Panc1 (cell line): ENCODE measurements around the gene CNTN1. TPM values are rescaled to one million over a fixed set of nuclear protein-coding genes. Genes with fewer than 3 reads are reported as not detected.

Experiments
- ATAC-seq: fragments of 200-7000 bp; cut with Tn5 transposase; 2 replicates; pipeline ENCODE4 v1.9.1; 2020; ENCODE audit warnings: mild to moderate bottlenecking, moderate library complexity
- BruUV-seq: library from RNA; stranded (reverse); fragments of 400-500 nt; replicated peaks from 2 replicates; lab custom pipeline; 2021; lab: Mats Ljungman, UMichigan
- CTCF ChIA-PET: fragments of 300-600 bp; sonication (Branson Sonifier 250); formaldehyde crosslinking; loops from one replicate; lab custom pipeline; 2022; ENCODE audit warnings: antibody characterized with exemption; lab: Charles Lee
- POLR2A ChIA-PET: fragments of 300-600 bp; sonication (Branson Sonifier 250); formaldehyde crosslinking; loops from one replicate; lab custom pipeline; 2022; ENCODE audit warnings: antibody characterized with exemption; lab: Charles Lee
- DNase-seq: peaks from one replicate; pipeline ENCODE4 v3.0.0-alpha.2; 2010; ENCODE audit warnings: low read depth, low spot score
- H3K27ac ChIP-seq: 2 replicates; pipeline ENCODE4 v1.5.1; 2011; ENCODE audit warnings: mild to moderate bottlenecking, low read length, inconsistent platforms
- H3K27me3 ChIP-seq: fragments of 200-500 bp; sonication (Bioruptor generic); 2 replicates; pipeline ENCODE4 v1.6.0; 2014; ENCODE audit warnings: low read length, inconsistent platforms; ENCODE audit not compliant: control insufficient read depth, insufficient read depth
- H3K36me3 ChIP-seq: fragments of 200-500 bp; sonication (Bioruptor generic); 2 replicates; pipeline ENCODE4 v1.5.1; 2014; ENCODE audit warnings: inconsistent platforms, mild to moderate bottlenecking, low read length, moderate library complexity; ENCODE audit not compliant: control insufficient read depth, insufficient read depth
- H3K4me1 ChIP-seq: 2 replicates; pipeline ENCODE4 v1.5.1; 2011; ENCODE audit warnings: inconsistent platforms, mild to moderate bottlenecking, low read length, moderate library complexity; ENCODE audit not compliant: control insufficient read depth, insufficient read depth
- H3K4me3 ChIP-seq, 2 experiments: 2 replicates each; pipeline ENCODE4 v1.5.1; 2011 to 2012; ENCODE audit warnings: low read depth in 2 of 2, low read length in 2 of 2, mild to moderate bottlenecking in 2 of 2, inconsistent platforms in 1 of 2, moderate library complexity in 1 of 2
- H3K9me3 ChIP-seq: fragments of 200-500 bp; sonication (Bioruptor generic); 2 replicates; pipeline ENCODE4 v1.5.1; 2014; ENCODE audit warnings: low read depth, mild to moderate bottlenecking, inconsistent platforms, low read length, moderate library complexity; ENCODE audit not compliant: control insufficient read depth, insufficient read depth
- POLR2AphosphoS5 ChIP-seq: IDR thresholded peaks from 2 replicates; pipeline ENCODE4 v1.6.1; 2012; ENCODE audit warnings: mild to moderate bottlenecking, low read depth, low read length, moderate library complexity
- SIN3A ChIP-seq: IDR thresholded peaks from 2 replicates; pipeline ENCODE4 v1.6.1; 2012; ENCODE audit warnings: low read depth, mild to moderate bottlenecking, low read length, moderate library complexity, borderline replicate concordance; ENCODE audit not compliant: insufficient read depth
- TCF7L2 ChIP-seq: IDR thresholded peaks from 2 replicates; pipeline ENCODE4 v1.6.1; 2011; ENCODE audit warnings: mild to moderate bottlenecking, low read depth, low read length, inconsistent platforms
- in situ Hi-C: cut with HindIII; loops from 2 replicates; pipeline ENCODE4 v1.10.0; 2016; ENCODE audit warnings: low sequenced_read_pairs, low pct_unique_long_range_greater_than_20kb
- intact Hi-C: fragments of 100-400 bp; cut with micrococcal nuclease; formaldehyde crosslinking; loops from one replicate; pipeline ENCODE4 v1.10.0; 2022; ENCODE audit not compliant: unreplicated experiment
- total RNA-seq: library from RNA; stranded (reverse); gene quantifications from one replicate; pipeline ENCODE4 v1.2.1, GENCODE V29; 2021; ENCODE audit not compliant: unreplicated experiment
- TF ChIP-seq, protein P1 (sequence below): fragments of 450-650 bp; IDR thresholded peaks from 2 replicates; pipeline ENCODE4 v1.5.1; 2017; ENCODE audit warnings: mild to moderate bottlenecking
- TF ChIP-seq, protein P2 (sequence below), 2 experiments: IDR thresholded peaks; 2 replicates each; pipeline ENCODE4 v1.6.1; 2011 to 2012; ENCODE audit warnings: low read depth in 2 of 2, control low read depth in 1 of 2, low read length in 1 of 2, mild to moderate bottlenecking in 1 of 2, moderate library complexity in 1 of 2; ENCODE audit not compliant: insufficient read depth in 1 of 2

The CNTN1 gene
- total RNA-seq, 1 experiment from 2014 or later = not detected

DNA sequence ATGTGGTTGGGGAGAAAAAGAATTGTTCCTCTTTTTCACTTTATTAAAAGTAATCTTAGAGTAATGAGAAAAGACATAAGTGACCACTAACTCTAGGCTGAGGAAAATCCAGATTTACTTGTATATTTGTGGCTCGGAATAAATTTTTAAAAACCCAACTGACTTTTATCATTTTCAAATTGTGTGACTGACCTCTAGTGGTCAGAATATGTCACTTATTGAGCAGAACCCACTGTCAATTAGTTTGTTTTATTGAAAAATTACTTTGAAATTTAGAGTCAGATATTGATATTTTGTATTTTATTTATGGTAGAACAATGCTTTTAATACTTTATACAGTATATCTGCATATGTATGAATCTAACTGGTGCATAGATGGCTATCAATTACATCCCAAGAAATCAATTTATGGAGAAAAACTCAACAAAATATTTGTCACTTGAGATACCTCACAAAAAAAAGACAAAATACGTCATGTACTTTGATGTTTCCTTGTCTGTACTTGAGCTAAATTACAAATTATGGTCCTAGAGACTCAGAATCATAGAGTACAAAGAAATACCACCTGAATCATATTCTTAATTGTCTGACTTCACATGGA lies 229.4 kb downstream of the CNTN1 start:
- POLR2A ChIA-PET = no interaction called here
- no peak for DNase-seq
- no peak for ATAC-seq
- BruUV-seq = no TSS peak
- CTCF ChIA-PET = no interaction called here
- no peak overlapping the region for H3K27ac ChIP-seq
- no peaks in the 10 kb centered on the region for H3K36me3 ChIP-seq
- intact Hi-C loops = loop anchor here (1.0 to 10.0 kb wide), 3 partner anchors 299 to 769 kb away; no protein-coding TSS in a partner anchor
- H3K4me1 ChIP-seq = no peaks in the 10 kb centered on the region
- no peak overlapping the region for H3K4me3 ChIP-seq
- H3K27me3 ChIP-seq = no peaks in the 10 kb centered on the region
- TF ChIP-seq, protein P1, sequence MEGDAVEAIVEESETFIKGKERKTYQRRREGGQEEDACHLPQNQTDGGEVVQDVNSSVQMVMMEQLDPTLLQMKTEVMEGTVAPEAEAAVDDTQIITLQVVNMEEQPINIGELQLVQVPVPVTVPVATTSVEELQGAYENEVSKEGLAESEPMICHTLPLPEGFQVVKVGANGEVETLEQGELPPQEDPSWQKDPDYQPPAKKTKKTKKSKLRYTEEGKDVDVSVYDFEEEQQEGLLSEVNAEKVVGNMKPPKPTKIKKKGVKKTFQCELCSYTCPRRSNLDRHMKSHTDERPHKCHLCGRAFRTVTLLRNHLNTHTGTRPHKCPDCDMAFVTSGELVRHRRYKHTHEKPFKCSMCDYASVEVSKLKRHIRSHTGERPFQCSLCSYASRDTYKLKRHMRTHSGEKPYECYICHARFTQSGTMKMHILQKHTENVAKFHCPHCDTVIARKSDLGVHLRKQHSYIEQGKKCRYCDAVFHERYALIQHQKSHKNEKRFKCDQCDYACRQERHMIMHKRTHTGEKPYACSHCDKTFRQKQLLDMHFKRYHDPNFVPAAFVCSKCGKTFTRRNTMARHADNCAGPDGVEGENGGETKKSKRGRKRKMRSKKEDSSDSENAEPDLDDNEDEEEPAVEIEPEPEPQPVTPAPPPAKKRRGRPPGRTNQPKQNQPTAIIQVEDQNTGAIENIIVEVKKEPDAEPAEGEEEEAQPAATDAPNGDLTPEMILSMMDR = peak; percentile 65; the same call in 1 of the 2 replicates
- TF ChIP-seq POLR2AphosphoS5 = no peak
- H3K9me3 ChIP-seq = no peaks in the 10 kb centered on the region
- in situ Hi-C loops = no loop called here

DNA sequence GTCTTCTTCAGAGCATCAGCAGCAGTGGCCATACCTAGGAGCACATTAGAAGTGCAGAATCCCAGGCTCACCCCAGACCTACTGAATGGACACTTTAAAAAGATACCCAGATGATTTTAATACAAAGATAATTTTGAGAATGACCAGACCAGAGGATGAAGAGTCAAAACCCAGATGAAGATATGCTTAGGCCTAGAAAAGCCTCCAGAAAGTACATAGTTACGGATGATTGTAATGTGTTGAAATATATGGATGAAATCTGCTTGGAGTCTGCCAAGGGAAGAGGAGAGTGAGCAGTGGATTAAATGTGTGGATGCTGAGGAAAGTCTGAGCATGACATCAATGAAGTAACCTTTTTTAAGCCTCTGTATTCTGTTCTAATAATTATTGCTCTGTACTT lies 245.7 kb downstream of the CNTN1 start:
- Histone ChIP-seq H3K4me1 (no peaks in the 10 kb centered on the region), H3K36me3 (no peaks in the 10 kb centered on the region), H3K9me3 (no peaks in the 10 kb centered on the region), H3K4me3 (no peak overlapping the region), H3K27me3 (no peaks in the 10 kb centered on the region), H3K27ac (no peak overlapping the region)
- ChIA-PET CTCF (no interaction called here), POLR2A (no interaction called here)
- intact Hi-C loops (no loop called here), in situ Hi-C loops (no loop called here)
- TF ChIP-seq SIN3A = no peak
- no peak for TF ChIP-seq TCF7L2
- TF ChIP-seq, protein P1 = no peak
- TF ChIP-seq POLR2AphosphoS5 = no peak
- TF ChIP-seq, protein P2, sequence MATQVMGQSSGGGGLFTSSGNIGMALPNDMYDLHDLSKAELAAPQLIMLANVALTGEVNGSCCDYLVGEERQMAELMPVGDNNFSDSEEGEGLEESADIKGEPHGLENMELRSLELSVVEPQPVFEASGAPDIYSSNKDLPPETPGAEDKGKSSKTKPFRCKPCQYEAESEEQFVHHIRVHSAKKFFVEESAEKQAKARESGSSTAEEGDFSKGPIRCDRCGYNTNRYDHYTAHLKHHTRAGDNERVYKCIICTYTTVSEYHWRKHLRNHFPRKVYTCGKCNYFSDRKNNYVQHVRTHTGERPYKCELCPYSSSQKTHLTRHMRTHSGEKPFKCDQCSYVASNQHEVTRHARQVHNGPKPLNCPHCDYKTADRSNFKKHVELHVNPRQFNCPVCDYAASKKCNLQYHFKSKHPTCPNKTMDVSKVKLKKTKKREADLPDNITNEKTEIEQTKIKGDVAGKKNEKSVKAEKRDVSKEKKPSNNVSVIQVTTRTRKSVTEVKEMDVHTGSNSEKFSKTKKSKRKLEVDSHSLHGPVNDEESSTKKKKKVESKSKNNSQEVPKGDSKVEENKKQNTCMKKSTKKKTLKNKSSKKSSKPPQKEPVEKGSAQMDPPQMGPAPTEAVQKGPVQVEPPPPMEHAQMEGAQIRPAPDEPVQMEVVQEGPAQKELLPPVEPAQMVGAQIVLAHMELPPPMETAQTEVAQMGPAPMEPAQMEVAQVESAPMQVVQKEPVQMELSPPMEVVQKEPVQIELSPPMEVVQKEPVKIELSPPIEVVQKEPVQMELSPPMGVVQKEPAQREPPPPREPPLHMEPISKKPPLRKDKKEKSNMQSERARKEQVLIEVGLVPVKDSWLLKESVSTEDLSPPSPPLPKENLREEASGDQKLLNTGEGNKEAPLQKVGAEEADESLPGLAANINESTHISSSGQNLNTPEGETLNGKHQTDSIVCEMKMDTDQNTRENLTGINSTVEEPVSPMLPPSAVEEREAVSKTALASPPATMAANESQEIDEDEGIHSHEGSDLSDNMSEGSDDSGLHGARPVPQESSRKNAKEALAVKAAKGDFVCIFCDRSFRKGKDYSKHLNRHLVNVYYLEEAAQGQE (IDR thresholded peaks at IDR 0.05; ENCODE audit: insufficient read depth in 1 of 2, low read depth in 2 of 2, low read length in 1 of 2) = no peak
- BruUV-seq = no TSS peak
- no peak for DNase-seq
- ATAC-seq = no peak
